GM12874 (cell line): ENCODE results near the gene CDV3.

Experiments
- TF ChIP-seq, protein P1 (sequence below): IDR thresholded peaks from 2 replicates; pipeline ENCODE4 v1.5.1; 2011; ENCODE audit warnings: low read depth, mild to moderate bottlenecking, control low read depth, low read length, moderate library complexity; ENCODE audit not compliant: insufficient read depth

The CDV3 gene

DNA sequence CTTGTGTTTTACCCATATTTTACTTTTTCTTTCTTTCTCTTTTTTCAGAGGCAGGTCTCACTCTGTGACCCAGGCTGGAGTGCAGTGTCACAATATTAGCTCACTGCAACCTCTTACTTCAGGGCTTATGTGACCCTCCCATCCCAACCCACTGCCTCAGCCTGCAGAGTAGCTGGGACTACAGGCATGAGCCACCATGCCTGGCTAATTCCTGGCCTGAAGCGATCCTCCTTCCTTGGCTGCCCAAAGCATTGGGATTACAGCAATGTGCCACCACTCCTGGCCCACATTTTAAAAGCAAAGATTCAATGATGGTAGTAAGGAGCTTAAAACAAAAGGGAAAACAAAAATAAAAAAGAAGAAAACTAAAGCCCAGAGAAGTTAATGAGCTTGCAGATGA lies 11.1 kb upstream of the CDV3 start:
- TF ChIP-seq, protein P1, sequence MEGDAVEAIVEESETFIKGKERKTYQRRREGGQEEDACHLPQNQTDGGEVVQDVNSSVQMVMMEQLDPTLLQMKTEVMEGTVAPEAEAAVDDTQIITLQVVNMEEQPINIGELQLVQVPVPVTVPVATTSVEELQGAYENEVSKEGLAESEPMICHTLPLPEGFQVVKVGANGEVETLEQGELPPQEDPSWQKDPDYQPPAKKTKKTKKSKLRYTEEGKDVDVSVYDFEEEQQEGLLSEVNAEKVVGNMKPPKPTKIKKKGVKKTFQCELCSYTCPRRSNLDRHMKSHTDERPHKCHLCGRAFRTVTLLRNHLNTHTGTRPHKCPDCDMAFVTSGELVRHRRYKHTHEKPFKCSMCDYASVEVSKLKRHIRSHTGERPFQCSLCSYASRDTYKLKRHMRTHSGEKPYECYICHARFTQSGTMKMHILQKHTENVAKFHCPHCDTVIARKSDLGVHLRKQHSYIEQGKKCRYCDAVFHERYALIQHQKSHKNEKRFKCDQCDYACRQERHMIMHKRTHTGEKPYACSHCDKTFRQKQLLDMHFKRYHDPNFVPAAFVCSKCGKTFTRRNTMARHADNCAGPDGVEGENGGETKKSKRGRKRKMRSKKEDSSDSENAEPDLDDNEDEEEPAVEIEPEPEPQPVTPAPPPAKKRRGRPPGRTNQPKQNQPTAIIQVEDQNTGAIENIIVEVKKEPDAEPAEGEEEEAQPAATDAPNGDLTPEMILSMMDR: no peak

DNA sequence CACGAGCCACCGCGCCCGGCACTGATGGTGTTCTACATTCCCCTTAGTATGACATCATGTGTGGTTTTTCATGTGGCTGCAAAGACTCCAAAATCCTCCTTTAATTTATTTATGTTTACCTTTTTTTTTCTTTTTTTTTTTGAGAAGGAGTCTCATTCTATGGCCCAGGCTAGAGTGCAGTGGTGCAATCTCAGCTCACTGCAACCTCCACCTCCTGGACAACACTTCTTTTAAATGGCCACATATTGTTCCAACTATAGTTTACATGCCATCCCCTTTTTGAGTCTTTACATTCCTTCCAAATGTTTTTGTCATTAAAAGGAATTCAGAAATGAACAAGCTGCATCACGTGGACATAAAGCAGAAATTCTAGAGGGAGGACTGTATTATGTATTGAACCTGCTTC lies 10.3 kb upstream of the CDV3 start:
- TF ChIP-seq, protein P1: no peak

DNA sequence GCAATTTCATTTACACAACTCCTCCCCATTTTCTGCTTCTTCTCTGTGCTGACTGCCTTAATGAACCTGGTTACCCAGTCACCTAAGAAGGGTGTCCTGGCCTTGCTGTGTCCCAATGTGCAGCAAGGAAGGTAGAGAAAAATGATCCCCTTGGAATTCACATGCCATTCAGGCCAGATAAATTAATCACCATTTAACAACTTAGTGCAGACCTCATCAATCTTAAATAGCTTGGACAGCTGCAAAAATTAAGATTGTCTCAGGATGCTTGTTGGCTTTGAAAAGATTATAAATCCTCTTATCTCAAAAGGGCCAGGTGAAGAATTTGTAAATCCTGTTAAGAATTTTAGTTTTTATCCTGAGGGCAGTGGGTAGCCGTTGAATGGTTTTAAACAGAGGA lies 9.7 kb upstream of the CDV3 start:
- TF ChIP-seq, protein P1: no peak

DNA sequence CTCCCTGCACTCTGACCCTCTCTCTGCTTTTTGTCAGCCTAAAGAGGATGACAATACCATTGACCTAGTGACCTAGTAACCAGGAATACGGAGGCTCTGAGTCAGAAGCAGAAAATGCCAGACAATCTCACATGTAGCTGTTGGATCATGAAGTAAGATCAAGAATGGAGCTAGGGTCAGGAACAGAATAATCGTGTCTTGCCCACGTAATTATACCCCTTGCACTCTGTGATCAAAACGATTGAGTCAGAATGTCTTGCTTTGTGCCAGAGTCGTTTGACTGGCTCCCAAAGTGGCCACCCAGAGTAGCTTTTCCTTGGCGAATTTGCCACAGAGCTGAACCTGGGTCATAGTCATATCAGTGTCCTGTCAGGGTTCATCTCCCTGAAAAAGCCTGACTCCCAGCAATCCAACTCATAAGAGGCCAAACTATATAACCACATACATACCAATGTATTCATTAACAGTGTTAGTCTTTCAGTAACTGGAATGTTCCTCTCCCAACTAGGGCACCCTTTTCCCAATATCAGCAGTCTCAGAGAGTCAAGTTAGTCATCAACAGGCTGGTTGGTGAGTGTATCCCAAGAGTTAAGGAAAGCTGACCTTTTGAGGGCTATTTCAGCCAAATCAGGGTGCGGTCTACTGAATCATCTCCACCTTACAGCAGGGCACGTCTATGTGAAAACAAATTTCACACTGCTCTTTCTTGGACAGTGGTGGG lies 5.0 kb upstream of the CDV3 start:
- TF ChIP-seq, protein P1: no peak

DNA sequence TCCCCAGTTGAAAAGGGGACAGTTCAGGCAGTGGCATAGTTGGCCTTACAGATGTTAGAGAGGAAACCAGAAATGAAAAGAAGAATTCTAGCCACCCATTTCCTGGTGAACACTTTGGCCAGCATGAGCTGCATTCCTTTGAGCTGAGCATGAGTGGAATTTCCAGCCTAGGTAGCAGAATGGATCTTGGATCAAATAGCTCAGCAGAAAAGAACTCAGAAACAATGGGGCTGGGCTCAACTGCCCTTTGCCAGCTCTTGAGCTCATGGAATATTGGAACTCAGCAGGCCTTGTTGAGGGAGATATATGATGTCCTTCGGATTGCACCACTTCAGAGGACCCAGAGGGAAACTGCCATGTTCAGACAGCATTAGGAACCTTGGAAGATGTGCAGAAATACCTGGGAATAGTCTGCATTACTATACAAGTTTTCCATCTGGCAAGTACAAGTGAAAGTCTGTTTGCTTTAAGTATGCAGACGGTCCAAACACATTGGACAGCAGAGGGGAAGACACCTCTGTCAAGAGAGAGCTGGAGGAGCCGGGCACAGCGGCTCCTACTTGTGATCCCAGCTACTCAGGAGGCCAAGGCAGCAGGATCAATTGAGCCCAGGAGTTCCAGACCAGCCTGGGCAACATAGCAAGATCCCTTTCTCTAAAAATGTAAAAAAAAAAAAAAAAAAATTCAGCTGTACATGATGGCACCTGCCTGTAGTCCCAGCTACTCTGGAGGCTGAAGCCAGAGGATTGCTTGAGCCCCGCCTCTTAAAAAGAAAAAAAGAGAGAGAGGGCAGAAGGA lies 3.1 kb upstream of the CDV3 start:
- TF ChIP-seq, protein P1: no peak

DNA sequence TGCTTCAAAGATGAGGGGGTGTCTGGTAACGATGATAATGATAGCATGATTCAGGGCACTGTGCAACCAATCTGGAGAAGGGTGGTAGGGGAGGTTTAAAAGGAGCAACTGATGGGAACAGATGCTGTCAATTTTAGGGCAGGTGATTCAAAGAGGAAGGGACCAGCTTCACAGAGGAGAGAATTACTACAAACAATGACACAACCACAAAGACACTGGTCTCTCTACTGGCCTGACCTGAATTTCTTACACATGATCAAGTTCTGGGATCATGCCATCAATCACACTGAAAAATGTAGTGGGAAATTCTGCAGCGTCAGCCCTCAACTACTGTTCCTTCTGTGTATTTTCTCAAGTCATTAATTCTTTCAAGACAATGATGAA lies 2.6 kb upstream of the CDV3 start:
- TF ChIP-seq, protein P1: no peak

DNA sequence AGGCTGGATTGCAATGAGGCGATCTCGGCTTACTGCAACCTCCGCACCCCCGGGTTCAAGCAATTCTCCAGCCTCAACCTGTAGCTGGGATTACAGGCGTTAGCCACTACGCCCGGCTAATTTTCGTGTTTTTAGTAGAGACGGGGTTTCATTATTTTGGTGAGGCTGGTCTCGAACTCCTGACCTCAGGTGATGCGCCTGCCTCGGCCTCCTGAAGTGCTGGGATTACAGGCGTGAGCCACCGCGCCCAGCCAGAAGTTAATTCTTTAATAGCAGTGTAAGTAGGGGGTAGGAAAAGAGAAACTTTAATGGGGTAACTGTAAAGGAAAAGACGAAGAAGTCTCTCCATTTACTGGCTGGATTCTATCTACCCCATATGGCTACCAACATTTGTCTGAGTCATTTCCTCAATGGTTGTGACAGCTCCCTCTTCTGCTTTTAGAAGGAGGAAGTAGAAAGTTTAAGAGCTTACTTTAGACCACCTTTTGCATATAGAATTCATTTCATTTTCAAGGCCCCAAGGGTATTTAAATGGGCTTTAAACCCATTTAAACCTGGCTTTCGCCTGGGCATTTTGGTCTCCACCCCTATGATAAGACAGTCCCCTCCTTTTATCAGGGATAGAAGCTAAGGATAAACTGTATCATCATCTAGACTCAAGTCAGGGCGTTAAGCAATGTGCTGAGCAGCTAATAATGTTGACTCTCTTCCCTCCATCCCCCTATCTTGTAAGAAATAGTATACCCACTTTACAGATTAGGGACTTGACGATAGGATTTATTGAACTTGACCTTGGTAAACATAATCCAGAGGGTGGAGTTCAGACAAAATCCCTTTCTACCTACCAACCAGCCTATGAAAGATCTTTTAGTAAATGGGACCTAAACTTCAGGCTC lies 1.1 kb upstream of the CDV3 start:
- TF ChIP-seq, protein P1: no peak
